Keratinocyte (primary cell): ENCODE data around the gene STARD10. TPM values are rescaled to one million over a fixed set of nuclear protein-coding genes. Genes with fewer than 3 reads are reported as not detected.

Experiments
- DNase-seq: peaks from one replicate; pipeline ENCODE4 v3.0.0-alpha.2; 2011; ENCODE audit warnings: low read depth, missing footprints, low spot score
- FAIRE-seq: peaks from 2 replicates; lab custom pipeline; 2011; peaks lifted over from hg19 to GRCh38; lab: Jason Lieb, UNC
- H2AFZ ChIP-seq: 2 replicates; pipeline ENCODE4 v1.6.0; 2012; ENCODE audit warnings: low read length, control low read depth, inconsistent platforms; ENCODE audit not compliant: control insufficient read depth
- H3K27ac ChIP-seq: 2 replicates; pipeline ENCODE4 v1.5.1; 2011; ENCODE audit warnings: low read length; ENCODE audit not compliant: control insufficient read depth, insufficient read depth
- H3K27me3 ChIP-seq: 3 replicates; pipeline ENCODE4 v1.6.0; 2011; ENCODE audit warnings: low read length; ENCODE audit not compliant: control insufficient read depth, insufficient read depth; ENCODE audit errors: extremely low read depth
- H3K36me3 ChIP-seq, 2 experiments: 2 replicates in 1 of 2; 3 replicates in 1 of 2; pipeline ENCODE4 v1.5.1; 2011; ENCODE audit warnings: low read length in 2 of 2, mild to moderate bottlenecking in 1 of 2; ENCODE audit not compliant: control insufficient read depth in 2 of 2, insufficient read depth in 2 of 2; ENCODE audit errors: extremely low read depth in 1 of 2
- H3K4me1 ChIP-seq: 3 replicates; pipeline ENCODE4 v1.5.1; 2011; ENCODE audit warnings: low read length; ENCODE audit not compliant: control insufficient read depth, insufficient read depth; ENCODE audit errors: extremely low read depth
- H3K4me2 ChIP-seq: 3 replicates; pipeline ENCODE4 v1.6.0; 2011; ENCODE audit warnings: low read depth, low read length; ENCODE audit not compliant: control insufficient read depth, insufficient read depth; ENCODE audit errors: extremely low read depth
- H3K4me3 ChIP-seq, 3 experiments: fragments of 200-600 bp in 1 of 3; sonication (generic) in 1 of 3; 2 replicates in 2 of 3; 3 replicates in 1 of 3; pipeline ENCODE4 v1.5.1; 2011 to 2016; ENCODE audit warnings: low read length in 3 of 3, mild to moderate bottlenecking in 3 of 3, control low read depth in 2 of 3, inconsistent platforms in 1 of 3, low read depth in 1 of 3, mixed read lengths in 1 of 3, mixed run types in 1 of 3, moderate library complexity in 1 of 3; ENCODE audit not compliant: control insufficient read depth in 2 of 3, insufficient read depth in 2 of 3; ENCODE audit errors: extremely low read depth in 1 of 3
- H3K79me2 ChIP-seq: 2 replicates; pipeline ENCODE4 v1.6.0; 2012; ENCODE audit warnings: low read length; ENCODE audit not compliant: control insufficient read depth, insufficient read depth
- H3K9ac ChIP-seq: 3 replicates; pipeline ENCODE4 v1.6.0; 2011; ENCODE audit warnings: low read length; ENCODE audit not compliant: control insufficient read depth, insufficient read depth; ENCODE audit errors: extremely low read depth
- H3K9me1 ChIP-seq: 3 replicates; pipeline ENCODE4 v1.6.0; 2011; ENCODE audit warnings: low read length; ENCODE audit not compliant: control insufficient read depth, insufficient read depth; ENCODE audit errors: extremely low read depth
- H3K9me3 ChIP-seq: 2 replicates; pipeline ENCODE4 v1.5.1; 2012; ENCODE audit warnings: low read depth, low read length; ENCODE audit not compliant: control insufficient read depth
- H4K20me1 ChIP-seq: 3 replicates; pipeline ENCODE4 v1.6.0; 2011; ENCODE audit warnings: low read length; ENCODE audit not compliant: control insufficient read depth, insufficient read depth; ENCODE audit errors: extremely low read depth
- EZH2 ChIP-seq: IDR thresholded peaks from one replicate; pipeline ENCODE4 v1.6.1; 2012; ENCODE audit warnings: inconsistent platforms, mild to moderate bottlenecking, low read length, moderate library complexity
- dilution Hi-C: fragments of 300-500 bp; cut with MboI; formaldehyde crosslinking; loops from one replicate; pipeline ENCODE4 v1.7.0; 2020; ENCODE audit warnings: low sequenced_read_pairs; ENCODE audit not compliant: extremely low pct_ligation_motif_present
- polyA plus RNA-seq, 5 experiments: library from polyadenylated mRNA; depleted of rRNA in 3 of 5; stranded (reverse) in 3 of 5; stranded (forward) in 1 of 5; unstranded in 1 of 5; fragments of >200 nt; gene quantifications; 1 replicate in 1 of 5; 2 replicates in 3 of 5; 3 replicates in 1 of 5; pipeline versions ENCODE4 v1.2.1 to v1.2.3, GENCODE V29; 2011 to 2012; ENCODE audit warnings: missing spikeins in 2 of 5, low read depth in 1 of 5, low replicate concordance in 1 of 5
- TF ChIP-seq, protein P1 (sequence below), 3 experiments: IDR thresholded peaks in 1 of 3; conservative IDR thresholded peaks in 1 of 3; optimal IDR thresholded peaks in 1 of 3; 2 replicates in 2 of 3; 3 replicates in 1 of 3; pipeline versions ENCODE3 to v1.5.1; 2011; ENCODE audit warnings: low read length in 3 of 3, mild to moderate bottlenecking in 3 of 3, moderate library complexity in 2 of 3, control low read depth in 1 of 3, inconsistent platforms in 1 of 3; ENCODE audit not compliant: insufficient read depth in 2 of 3; ENCODE audit errors: extremely low read depth in 1 of 3

STARD10 gene
- polyA plus RNA-seq, 1 donor (not counting 4 experiments of a cell fraction or from before 2014, with no cell fraction given) = 67.0 TPM

DNA sequence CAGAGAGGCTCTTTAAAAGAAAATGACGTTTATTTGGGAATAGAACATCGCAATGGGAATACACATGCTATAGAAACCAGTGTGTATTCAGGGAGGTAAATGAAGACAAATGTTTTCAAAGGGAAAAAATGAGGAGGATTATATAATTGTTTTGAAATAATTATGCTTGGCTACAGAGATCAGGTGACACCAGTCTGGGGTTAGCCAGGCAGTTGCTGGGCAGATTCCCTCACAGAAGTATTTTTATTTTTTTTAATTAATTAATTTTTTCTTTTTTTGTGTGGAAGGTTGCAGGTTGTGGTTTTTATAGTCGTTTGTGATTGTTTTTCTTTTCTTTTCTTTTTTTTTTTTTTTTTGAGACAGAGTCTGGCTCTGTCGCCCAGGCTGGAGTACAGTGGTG lies 5.6 kb upstream of the STARD10 start:
- no peak overlapping the region for H3K9ac ChIP-seq
- no peak for FAIRE-seq
- no peaks in the 10 kb centered on the region for H4K20me1 ChIP-seq

DNA sequence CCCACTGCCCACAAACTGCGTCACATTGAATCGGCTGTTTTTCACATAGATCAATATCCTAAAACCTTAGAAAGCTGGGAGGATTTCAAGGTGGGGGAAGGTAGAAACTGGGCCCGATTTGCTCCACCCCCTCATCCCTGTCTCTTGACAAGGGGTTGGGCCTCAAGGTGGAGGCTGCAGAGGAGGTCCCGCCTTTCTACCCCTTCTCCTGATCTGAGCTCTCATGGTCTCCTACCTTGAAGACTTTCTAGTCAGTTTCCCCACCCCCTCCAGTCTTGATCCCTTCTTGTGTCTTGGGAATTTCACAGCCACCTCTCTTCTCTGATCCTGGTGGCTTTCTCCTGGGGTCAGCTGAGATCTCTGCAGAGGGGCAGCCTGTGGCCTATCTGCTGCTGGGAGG lies 4.5 kb upstream of the STARD10 start:
- Histone ChIP-seq H3K4me2 (no peak overlapping the region), H3K4me1 (peaks cover 9% of the 10 kb centered on the region), H3K9ac (no peak overlapping the region), H3K4me3 (no peak overlapping the region), H3K27ac (no peak overlapping the region), H3K9me3 (no peaks in the 10 kb centered on the region), H2AFZ (no peak overlapping the region), H3K36me3 (no peaks in the 10 kb centered on the region), H4K20me1 (no peaks in the 10 kb centered on the region), H3K27me3 (no peaks in the 10 kb centered on the region), H3K9me1 (no peaks in the 10 kb centered on the region), H3K79me2 (no peaks in the 10 kb centered on the region)
- DNase-seq (no peak), FAIRE-seq (no peak)
- dilution Hi-C loops = no loop called here
- TF ChIP-seq EZH2 = no peak
- TF ChIP-seq, protein P1, sequence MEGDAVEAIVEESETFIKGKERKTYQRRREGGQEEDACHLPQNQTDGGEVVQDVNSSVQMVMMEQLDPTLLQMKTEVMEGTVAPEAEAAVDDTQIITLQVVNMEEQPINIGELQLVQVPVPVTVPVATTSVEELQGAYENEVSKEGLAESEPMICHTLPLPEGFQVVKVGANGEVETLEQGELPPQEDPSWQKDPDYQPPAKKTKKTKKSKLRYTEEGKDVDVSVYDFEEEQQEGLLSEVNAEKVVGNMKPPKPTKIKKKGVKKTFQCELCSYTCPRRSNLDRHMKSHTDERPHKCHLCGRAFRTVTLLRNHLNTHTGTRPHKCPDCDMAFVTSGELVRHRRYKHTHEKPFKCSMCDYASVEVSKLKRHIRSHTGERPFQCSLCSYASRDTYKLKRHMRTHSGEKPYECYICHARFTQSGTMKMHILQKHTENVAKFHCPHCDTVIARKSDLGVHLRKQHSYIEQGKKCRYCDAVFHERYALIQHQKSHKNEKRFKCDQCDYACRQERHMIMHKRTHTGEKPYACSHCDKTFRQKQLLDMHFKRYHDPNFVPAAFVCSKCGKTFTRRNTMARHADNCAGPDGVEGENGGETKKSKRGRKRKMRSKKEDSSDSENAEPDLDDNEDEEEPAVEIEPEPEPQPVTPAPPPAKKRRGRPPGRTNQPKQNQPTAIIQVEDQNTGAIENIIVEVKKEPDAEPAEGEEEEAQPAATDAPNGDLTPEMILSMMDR (optimal IDR thresholded peaks at IDR 0.05 in 1 of 3, IDR thresholded peaks at IDR 0.05 in 1 of 3, conservative IDR thresholded peaks at IDR 0.05 in 1 of 3; ENCODE audit: extremely low read depth in 1 of 3, insufficient read depth in 2 of 3, low read length in 3 of 3) = no peak

More for the DNA sequence above, 5.6 kb upstream of the STARD10 start:
- Histone ChIP-seq H3K27me3 (no peaks in the 10 kb centered on the region), H3K27ac (no peak overlapping the region), H3K4me3 (no peak overlapping the region), H3K36me3 (no peaks in the 10 kb centered on the region), H2AFZ (no peak overlapping the region), H3K4me1 (peaks cover 2% of the 10 kb centered on the region), H3K9me1 (no peaks in the 10 kb centered on the region), H3K9me3 (no peaks in the 10 kb centered on the region), H3K79me2 (no peaks in the 10 kb centered on the region), H3K4me2 (no peak overlapping the region)
- dilution Hi-C loops = no loop called here
- TF ChIP-seq EZH2 = no peak
- DNase-seq = no peak

DNA sequence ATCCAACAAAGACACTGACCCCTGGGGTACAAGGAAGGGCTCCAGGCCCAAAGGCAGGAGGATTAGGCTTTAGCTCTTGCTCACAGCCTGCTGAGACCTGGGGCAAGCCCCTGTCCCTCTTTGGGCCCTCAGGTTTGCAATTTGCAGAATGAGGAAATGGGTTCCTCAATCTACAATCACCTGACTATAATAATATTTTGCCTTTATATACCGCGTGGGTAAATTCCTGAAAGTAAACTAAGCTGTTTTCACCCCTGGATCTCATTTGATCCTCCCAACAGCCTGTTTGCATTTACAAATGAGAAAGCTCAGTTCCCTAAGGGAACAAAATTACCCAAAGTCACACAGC lies 797 bp downstream of the STARD10 start:
- H3K9me3 ChIP-seq = no peaks in the 10 kb centered on the region
- H3K4me2 ChIP-seq = peak overlapping the region; percentile 90
- DNase-seq (no peak), FAIRE-seq (no peak)
- H3K27me3 ChIP-seq = no peaks in the 10 kb centered on the region
- H3K4me3 ChIP-seq = peak overlapping the region in 1 of 3 experiments; percentile 41
- peak overlapping the region; percentile 64 for H2AFZ ChIP-seq
- peaks cover 24% of the 10 kb centered on the region for H3K4me1 ChIP-seq
- H3K79me2 ChIP-seq = no peaks in the 10 kb centered on the region
- peak overlapping the region; percentile 86 for H3K9ac ChIP-seq
- H4K20me1 ChIP-seq = no peaks in the 10 kb centered on the region
- no peaks in the 10 kb centered on the region for H3K36me3 ChIP-seq
- no peak for TF ChIP-seq EZH2
- TF ChIP-seq, protein P1 (optimal IDR thresholded peaks at IDR 0.05 in 1 of 3, IDR thresholded peaks at IDR 0.05 in 1 of 3, conservative IDR thresholded peaks at IDR 0.05 in 1 of 3; ENCODE audit: extremely low read depth in 1 of 3, insufficient read depth in 2 of 3, low read length in 3 of 3) = no peak
- peak overlapping the region; percentile 92 for H3K27ac ChIP-seq
- dilution Hi-C loops = no loop called here
- no peaks in the 10 kb centered on the region for H3K9me1 ChIP-seq
